ENCODE data around the gene SMG1.

The SMG1 gene

GRCh38 chr16:18803569-18804462, 122.4 kb downstream of the SMG1 start:
- H3K27ac ChIP-seq (ENCODE audit: low read length) = no peak overlapping the region
- H3K4me3 ChIP-seq (ENCODE audit: low read length) = no peak overlapping the region
- H3K9me3 ChIP-seq (ENCODE audit: insufficient read depth, low read depth, low read length) = no peaks in the 10 kb centered on the region
- peaks cover 35% of the 10 kb centered on the region for H3K4me1 ChIP-seq (ENCODE audit: insufficient read depth, low read length)
- peak overlapping the region; percentile 36; the same call in 1 of the 2 replicates for H3K9ac ChIP-seq (ENCODE audit: low read depth, low read length)
- H3K27me3 ChIP-seq (ENCODE audit: insufficient read depth, low read length) = no peaks in the 10 kb centered on the region
- peaks cover 38% of the 10 kb centered on the region for H3K36me3 ChIP-seq (ENCODE audit: insufficient read depth, low read depth, low read length)

GRCh38 chr16:18802767-18803343, 123.4 kb downstream of the SMG1 start:
- peaks cover 37% of the 10 kb centered on the region for H3K36me3 ChIP-seq (ENCODE audit: insufficient read depth, low read depth, low read length)
- H3K9ac ChIP-seq (ENCODE audit: low read depth, low read length) = no peak overlapping the region
- peaks cover 35% of the 10 kb centered on the region for H3K4me1 ChIP-seq (ENCODE audit: insufficient read depth, low read length)
- H3K4me3 ChIP-seq (ENCODE audit: low read length) = no peak overlapping the region
- no peaks in the 10 kb centered on the region for H3K27me3 ChIP-seq (ENCODE audit: insufficient read depth, low read length)
- H3K9me3 ChIP-seq (ENCODE audit: insufficient read depth, low read depth, low read length) = no peaks in the 10 kb centered on the region
- H3K27ac ChIP-seq (ENCODE audit: low read length) = no peak overlapping the region

- Histone ChIP-seq H3K4me1 (ENCODE audit: insufficient read depth, low read length) (peaks cover 25% of the 10 kb centered on the region), H3K4me3 (ENCODE audit: low read length) (peak within 1 kb of the TSS; percentile 94), H3K27ac (ENCODE audit: low read length) (peak within 1 kb of the TSS; percentile 62), H3K9ac (ENCODE audit: low read depth, low read length) (peak within 1 kb of the TSS; percentile 91), H3K36me3 (ENCODE audit: insufficient read depth, low read depth, low read length) (peaks cover 38% of the 10 kb centered on the region), H3K27me3 (ENCODE audit: insufficient read depth, low read length) (no peaks in the 10 kb centered on the region), H3K9me3 (ENCODE audit: insufficient read depth, low read depth, low read length) (no peaks in the 10 kb centered on the region)
Observed at GRCh38 chr16:18801145-18801972, 124.8 kb downstream of the SMG1 start, which contains the start of gene ARL6IP1. Gene ARL6IP1, minus strand, starts transcription at chr16:18801549. Its CDS starts 83 bp downstream, at chr16:18801466.

GRCh38 chr16:18800775-18801144, 125.4 kb downstream of the SMG1 start:
- peak overlapping the region; percentile 91 for H3K9ac ChIP-seq (ENCODE audit: low read depth, low read length)
- H3K4me1 ChIP-seq (ENCODE audit: insufficient read depth, low read length) = peaks cover 21% of the 10 kb centered on the region
- H3K27me3 ChIP-seq (ENCODE audit: insufficient read depth, low read length) = no peaks in the 10 kb centered on the region
- H3K9me3 ChIP-seq (ENCODE audit: insufficient read depth, low read depth, low read length) = no peaks in the 10 kb centered on the region
- peak overlapping the region; percentile 94 for H3K4me3 ChIP-seq (ENCODE audit: low read length)
- H3K36me3 ChIP-seq (ENCODE audit: insufficient read depth, low read depth, low read length) = peaks cover 39% of the 10 kb centered on the region
- peak overlapping the region; percentile 52 for H3K27ac ChIP-seq (ENCODE audit: low read length)

GRCh38 chr16:18800293-18800692, 125.9 kb downstream of the SMG1 start:
- Histone ChIP-seq H3K27me3 (ENCODE audit: insufficient read depth, low read length) (no peaks in the 10 kb centered on the region), H3K27ac (ENCODE audit: low read length) (peak overlapping the region; percentile 52), H3K4me3 (ENCODE audit: low read length) (peak overlapping the region; percentile 94), H3K4me1 (ENCODE audit: insufficient read depth, low read length) (peaks cover 16% of the 10 kb centered on the region), H3K9me3 (ENCODE audit: insufficient read depth, low read depth, low read length) (no peaks in the 10 kb centered on the region), H3K9ac (ENCODE audit: low read depth, low read length) (peak overlapping the region; percentile 91), H3K36me3 (ENCODE audit: insufficient read depth, low read depth, low read length) (peaks cover 41% of the 10 kb centered on the region)

- H3K4me1 ChIP-seq (ENCODE audit: insufficient read depth, low read length) = peaks cover 9% of the 10 kb centered on the region
- peaks cover 41% of the 10 kb centered on the region for H3K36me3 ChIP-seq (ENCODE audit: insufficient read depth, low read depth, low read length)
- peak overlapping the region; percentile 94 for H3K4me3 ChIP-seq (ENCODE audit: low read length)
- peak overlapping the region; percentile 91 for H3K9ac ChIP-seq (ENCODE audit: low read depth, low read length)
- no peaks in the 10 kb centered on the region for H3K9me3 ChIP-seq (ENCODE audit: insufficient read depth, low read depth, low read length)
- H3K27ac ChIP-seq (ENCODE audit: low read length) = no peak overlapping the region
- H3K27me3 ChIP-seq (ENCODE audit: insufficient read depth, low read length) = no peaks in the 10 kb centered on the region
Observed at GRCh38 chr16:18799500-18799899, 126.7 kb downstream of the SMG1 start.

GRCh38 chr16:18797746-18798145, 128.5 kb downstream of the SMG1 start:
- Histone ChIP-seq H3K27ac (ENCODE audit: low read length) (no peak overlapping the region), H3K27me3 (ENCODE audit: insufficient read depth, low read length) (no peaks in the 10 kb centered on the region), H3K9ac (ENCODE audit: low read depth, low read length) (no peak overlapping the region), H3K4me3 (ENCODE audit: low read length) (no peak overlapping the region), H3K9me3 (ENCODE audit: insufficient read depth, low read depth, low read length) (no peaks in the 10 kb centered on the region), H3K36me3 (ENCODE audit: insufficient read depth, low read depth, low read length) (peaks cover 57% of the 10 kb centered on the region), H3K4me1 (ENCODE audit: insufficient read depth, low read length) (no peaks in the 10 kb centered on the region; the same call in 1 of the 2 replicates)

GRCh38 chr16:18796377-18796776, 129.8 kb downstream of the SMG1 start:
- H3K4me3 ChIP-seq (ENCODE audit: low read length) = no peak overlapping the region
- H3K9ac ChIP-seq (ENCODE audit: low read depth, low read length) = no peak overlapping the region
- H3K4me1 ChIP-seq (ENCODE audit: insufficient read depth, low read length) = no peaks in the 10 kb centered on the region; the same call in 1 of the 2 replicates

GRCh38 chr16:18792836-18793433, 133.3 kb downstream of the SMG1 start:
- Histone ChIP-seq H3K27ac (ENCODE audit: low read length) (no peak overlapping the region), H3K4me3 (ENCODE audit: low read length) (no peak overlapping the region), H3K9ac (ENCODE audit: low read depth, low read length) (no peak overlapping the region), H3K36me3 (ENCODE audit: insufficient read depth, low read depth, low read length) (peaks cover 85% of the 10 kb centered on the region), H3K4me1 (ENCODE audit: insufficient read depth, low read length) (peaks cover 2% of the 10 kb centered on the region; the same call in 1 of the 2 replicates), H3K9me3 (ENCODE audit: insufficient read depth, low read depth, low read length) (no peaks in the 10 kb centered on the region), H3K27me3 (ENCODE audit: insufficient read depth, low read length) (no peaks in the 10 kb centered on the region)

More at GRCh38 chr16:18796377-18796776, 129.8 kb downstream of the SMG1 start:
- Histone ChIP-seq H3K27me3 (ENCODE audit: insufficient read depth, low read length) (no peaks in the 10 kb centered on the region), H3K36me3 (ENCODE audit: insufficient read depth, low read depth, low read length) (peaks cover 71% of the 10 kb centered on the region), H3K27ac (ENCODE audit: low read length) (no peak overlapping the region), H3K9me3 (ENCODE audit: insufficient read depth, low read depth, low read length) (no peaks in the 10 kb centered on the region)

GRCh38 chr16:18789850-18790706, 136.1 kb downstream of the SMG1 start, which contains the start of gene RPS15A:
Gene RPS15A, minus strand, starts transcription at chr16:18790334. Its CDS starts 1,221 bp downstream, at chr16:18789113.
- Histone ChIP-seq H3K9me3 (ENCODE audit: insufficient read depth, low read depth, low read length) (no peaks in the 10 kb centered on the region), H3K27me3 (ENCODE audit: insufficient read depth, low read length) (no peaks in the 10 kb centered on the region), H3K4me3 (ENCODE audit: low read length) (peak within 1 kb of the TSS; percentile 84), H3K9ac (ENCODE audit: low read depth, low read length) (peak within 1 kb of the TSS; percentile 99), H3K4me1 (ENCODE audit: insufficient read depth, low read length) (peaks cover 11% of the 10 kb centered on the region), H3K27ac (ENCODE audit: low read length) (peak within 1 kb of the TSS; percentile 84), H3K36me3 (ENCODE audit: insufficient read depth, low read depth, low read length) (peaks cover 86% of the 10 kb centered on the region)

Data from iPS-20b (cell line).